Measurements from ENCODE around the gene STK40. TPM values are rescaled to one million over a fixed set of nuclear protein-coding genes. Genes with fewer than 3 reads are reported as not detected.
A peak's percentile ranks its signal among the peaks of the same experiment; 100 is the strongest.

The STK40 gene
- total RNA-seq, 2 experiments from 2014 or later: 75.2 to 76.8 TPM

DNA sequence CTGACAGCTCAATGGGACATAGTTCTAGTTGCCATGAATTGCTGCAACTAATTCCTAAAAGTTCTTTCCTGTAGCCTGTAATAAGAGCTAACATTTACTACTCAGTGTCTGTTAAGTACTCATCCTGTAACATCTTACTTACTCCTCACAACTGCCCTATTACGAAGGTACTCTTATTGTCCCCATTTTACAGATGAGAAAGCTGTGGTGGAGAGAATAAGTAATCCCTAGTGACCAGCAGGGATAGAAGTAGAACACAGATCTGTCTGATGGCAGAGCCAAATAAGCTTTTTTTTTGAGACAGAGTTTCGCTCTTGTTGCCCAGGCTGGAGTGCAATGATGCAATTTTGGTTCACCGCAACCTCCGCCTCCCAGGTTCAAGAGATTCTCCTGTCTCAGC, 3.1 kb downstream of the STK40 start:
- DNase-seq: no peak
- no peaks in the 10 kb centered on the region for H3K27me3 Mint-ChIP-seq
- no peak overlapping the region for H3K27ac Mint-ChIP-seq
- ChIA-PET POLR2A (no interaction called here), CTCF (interaction anchor here (1.9 to 7.2 kb wide), 2 partner anchors 10 to 15 kb away, joined by 6 to 66 read pairs; no protein-coding TSS in a partner anchor)
- H3K9me3 Mint-ChIP-seq: no peaks in the 10 kb centered on the region
- peaks cover 70% of the 10 kb centered on the region for H3K4me1 Mint-ChIP-seq
- no peak overlapping the region for H3K4me3 Mint-ChIP-seq
- H3K36me3 Mint-ChIP-seq (ENCODE audit: low read depth): peaks cover 32% of the 10 kb centered on the region

DNA sequence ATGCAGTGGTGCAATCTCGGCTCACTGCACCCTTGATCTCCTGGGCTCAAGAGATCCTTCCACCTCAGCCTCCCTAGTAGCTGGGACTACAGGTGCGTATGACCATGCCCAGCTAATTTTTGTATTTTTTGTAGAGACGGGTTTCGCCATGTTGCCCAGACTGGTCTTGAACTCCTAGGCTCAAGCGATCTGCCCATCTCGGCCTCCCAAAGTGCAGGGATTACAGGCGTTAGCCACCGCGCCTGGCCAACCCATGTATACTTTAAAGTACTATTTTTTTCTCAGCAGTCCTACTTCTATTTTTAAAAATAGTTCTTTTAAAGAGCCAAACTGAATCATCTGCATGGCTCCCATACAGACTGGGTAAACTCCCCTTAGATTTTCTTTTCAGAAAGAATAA, 3.5 kb downstream of the STK40 start:
- Mint-ChIP-seq H3K27me3 (no peaks in the 10 kb centered on the region), H3K9me3 (no peaks in the 10 kb centered on the region), H3K27ac (no peak overlapping the region), H3K4me1 (peaks cover 69% of the 10 kb centered on the region), H3K36me3 (ENCODE audit: low read depth) (peaks cover 33% of the 10 kb centered on the region), H3K4me3 (no peak overlapping the region)
- ChIA-PET CTCF (interaction anchor here (1.9 to 7.2 kb wide), 2 partner anchors 10 to 14 kb away, joined by 6 to 66 read pairs; no protein-coding TSS in a partner anchor), POLR2A (no interaction called here)
- DNase-seq: no peak

DNA sequence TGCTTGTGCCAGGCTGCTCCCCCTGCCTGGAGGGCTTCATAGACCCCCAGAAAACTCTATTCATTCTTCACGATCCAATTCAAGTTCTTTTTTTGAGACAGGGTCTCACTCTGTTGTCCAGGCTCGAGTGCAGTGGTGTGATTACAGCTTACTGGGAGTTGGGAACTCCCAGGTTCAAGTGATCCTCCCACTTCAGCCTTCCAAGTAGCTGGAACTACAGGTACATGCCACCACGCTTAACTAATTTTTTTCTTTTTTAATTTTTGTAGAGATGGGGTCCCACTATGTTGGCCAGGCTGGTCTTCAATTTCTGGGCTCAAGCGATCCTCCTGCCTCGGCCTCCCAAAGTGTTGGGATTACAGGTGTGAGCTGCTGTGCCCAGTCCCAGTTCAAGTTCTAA, 4.3 kb downstream of the STK40 start:
- no peak for DNase-seq
- peak overlapping the region; percentile 54 for H3K27ac Mint-ChIP-seq
- H3K9me3 Mint-ChIP-seq: no peaks in the 10 kb centered on the region
- H3K27me3 Mint-ChIP-seq: no peaks in the 10 kb centered on the region
- peaks cover 33% of the 10 kb centered on the region for H3K36me3 Mint-ChIP-seq (ENCODE audit: low read depth)
- H3K4me1 Mint-ChIP-seq: peaks cover 63% of the 10 kb centered on the region
- no peak overlapping the region for H3K4me3 Mint-ChIP-seq
- POLR2A ChIA-PET: no interaction called here
- CTCF ChIA-PET: interaction anchor here (0.6 to 1.9 kb wide), 3 partner anchors 9 to 192 kb away, joined by 3 to 6 read pairs (median 4); no protein-coding TSS in a partner anchor

- no peaks in the 10 kb centered on the region for H3K9me3 Mint-ChIP-seq
- H3K27me3 Mint-ChIP-seq: no peaks in the 10 kb centered on the region
- ChIA-PET CTCF (interaction anchor here (0.6 to 1.6 kb wide), 2 partner anchors 12 to 191 kb away, joined by 3 to 4 read pairs; no protein-coding TSS in a partner anchor), POLR2A (no interaction called here)
- H3K36me3 Mint-ChIP-seq (ENCODE audit: low read depth): peaks cover 39% of the 10 kb centered on the region
- H3K4me1 Mint-ChIP-seq: peaks cover 70% of the 10 kb centered on the region
- H3K4me3 Mint-ChIP-seq: no peak overlapping the region
- H3K27ac Mint-ChIP-seq: peak overlapping the region; percentile 54
- no peak for DNase-seq
Measured at GRCh38 chr1:36380782-36381181, 4.9 kb downstream of the STK40 start.

DNA sequence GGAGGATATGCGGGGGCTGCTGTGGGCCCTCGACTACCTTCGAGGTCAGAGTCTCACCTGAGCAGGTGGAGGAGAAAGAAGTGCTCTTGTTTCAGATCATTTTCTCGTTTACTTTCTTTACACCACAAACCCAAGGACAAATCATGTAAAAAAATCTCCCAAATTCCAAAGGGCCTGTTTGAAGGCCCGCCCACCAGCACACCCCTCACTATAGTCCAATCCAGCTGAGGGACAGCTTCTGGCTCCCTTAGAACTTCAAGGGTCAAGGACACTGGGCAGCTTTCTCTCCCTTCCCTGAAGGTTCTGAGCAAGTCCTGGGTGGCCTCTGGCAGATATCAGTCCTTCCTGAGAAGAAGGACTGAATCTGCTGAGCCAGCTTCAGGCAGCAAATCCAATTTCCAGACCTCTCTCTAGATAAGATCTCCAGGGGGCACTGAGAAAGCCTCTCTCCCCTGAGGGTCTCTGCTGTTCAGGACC, 5.5 kb downstream of the STK40 start:
- Mint-ChIP-seq H3K9me3 (no peaks in the 10 kb centered on the region), H3K4me3 (no peak overlapping the region), H3K36me3 (ENCODE audit: low read depth) (peaks cover 40% of the 10 kb centered on the region), H3K27ac (peak overlapping the region; percentile 40), H3K4me1 (peaks cover 74% of the 10 kb centered on the region), H3K27me3 (no peaks in the 10 kb centered on the region)
- ChIA-PET POLR2A (interaction anchor here (0.7 kb wide), 1 partner anchor 11 kb away, joined by 3 read pairs; no protein-coding TSS in a partner anchor), CTCF (interaction anchor here (1.6 kb wide), 1 partner anchor 12 kb away, joined by 4 read pairs; no protein-coding TSS in a partner anchor)
- DNase-seq: no peak

DNA sequence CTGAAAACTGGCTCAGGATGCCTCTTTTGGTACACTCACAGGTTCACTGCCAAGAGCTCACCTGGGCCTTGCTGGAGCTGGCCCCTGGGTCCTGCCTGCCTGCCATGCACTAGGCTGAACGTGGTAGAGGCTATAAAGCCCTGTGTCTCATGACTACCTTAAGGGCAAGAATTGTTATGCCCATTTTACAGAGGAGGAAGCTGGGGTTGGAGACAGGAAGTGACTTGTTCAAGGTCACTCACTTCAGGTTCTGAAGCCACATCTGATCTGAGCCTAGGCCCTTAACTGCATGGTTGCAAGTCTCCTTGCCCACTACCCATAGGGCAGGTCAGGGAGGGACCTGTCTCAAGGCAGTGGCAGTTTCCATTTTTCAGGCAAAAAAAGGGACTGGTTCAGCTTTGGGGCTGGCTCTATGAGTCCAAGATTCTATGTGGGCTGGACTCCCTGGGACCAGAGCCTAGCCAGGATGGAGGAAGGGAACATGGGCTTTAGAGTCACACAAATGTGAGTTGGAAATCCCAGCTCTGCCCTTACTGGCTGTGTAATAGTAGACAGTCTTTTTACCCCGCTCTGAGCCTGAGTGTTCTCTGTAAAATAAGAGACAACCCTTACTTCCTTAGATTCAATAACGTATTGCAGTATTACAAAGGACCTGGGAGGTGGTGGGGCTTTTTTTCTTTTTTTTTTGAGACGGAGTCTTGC, 7.8 kb downstream of the STK40 start:
- CTCF ChIA-PET: interaction anchor here (1.0 kb wide), 1 partner anchor 11 kb away, joined by 5 read pairs; no protein-coding TSS in a partner anchor
- no peak for DNase-seq
- peak overlapping the region; percentile 87 for H3K27ac Mint-ChIP-seq
- POLR2A ChIA-PET: interaction anchor here (1.1 to 2.4 kb wide), 4 partner anchors 11 to 86 kb away, joined by 4 to 9 read pairs (median 5); partner anchors contain the start of genes LSM10 and MRPS15
- no peaks in the 10 kb centered on the region for H3K9me3 Mint-ChIP-seq
- peaks cover 29% of the 10 kb centered on the region for H3K36me3 Mint-ChIP-seq (ENCODE audit: low read depth)
- H3K27me3 Mint-ChIP-seq: no peaks in the 10 kb centered on the region
- H3K4me3 Mint-ChIP-seq: peak overlapping the region; percentile 13
- peaks cover 77% of the 10 kb centered on the region for H3K4me1 Mint-ChIP-seq

DNA sequence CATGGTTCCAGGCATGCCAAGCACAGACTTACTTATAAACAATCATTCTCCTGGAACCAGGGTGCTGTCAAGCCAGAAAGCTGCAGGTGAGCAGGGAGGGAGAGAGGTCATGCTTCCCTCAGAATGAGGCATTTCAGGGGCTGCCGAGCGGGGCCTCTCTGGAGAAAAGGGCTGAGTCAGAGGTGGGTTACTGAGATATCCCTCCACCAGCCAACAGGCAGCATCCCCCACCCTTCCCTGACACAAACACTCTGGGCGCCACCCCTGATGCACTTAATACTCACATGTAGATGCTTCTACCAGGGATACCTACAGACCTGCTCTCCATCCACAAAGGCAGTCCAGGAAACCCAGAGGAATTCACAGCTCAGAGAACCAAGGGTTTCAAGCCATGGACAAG, 13.1 kb downstream of the STK40 start:
- CTCF ChIA-PET: interaction anchor here (0.6 to 1.1 kb wide), 2 partner anchors 10 to 11 kb away, joined by 3 to 6 read pairs; no protein-coding TSS in a partner anchor
- no peaks in the 10 kb centered on the region for H3K9me3 Mint-ChIP-seq

DNA sequence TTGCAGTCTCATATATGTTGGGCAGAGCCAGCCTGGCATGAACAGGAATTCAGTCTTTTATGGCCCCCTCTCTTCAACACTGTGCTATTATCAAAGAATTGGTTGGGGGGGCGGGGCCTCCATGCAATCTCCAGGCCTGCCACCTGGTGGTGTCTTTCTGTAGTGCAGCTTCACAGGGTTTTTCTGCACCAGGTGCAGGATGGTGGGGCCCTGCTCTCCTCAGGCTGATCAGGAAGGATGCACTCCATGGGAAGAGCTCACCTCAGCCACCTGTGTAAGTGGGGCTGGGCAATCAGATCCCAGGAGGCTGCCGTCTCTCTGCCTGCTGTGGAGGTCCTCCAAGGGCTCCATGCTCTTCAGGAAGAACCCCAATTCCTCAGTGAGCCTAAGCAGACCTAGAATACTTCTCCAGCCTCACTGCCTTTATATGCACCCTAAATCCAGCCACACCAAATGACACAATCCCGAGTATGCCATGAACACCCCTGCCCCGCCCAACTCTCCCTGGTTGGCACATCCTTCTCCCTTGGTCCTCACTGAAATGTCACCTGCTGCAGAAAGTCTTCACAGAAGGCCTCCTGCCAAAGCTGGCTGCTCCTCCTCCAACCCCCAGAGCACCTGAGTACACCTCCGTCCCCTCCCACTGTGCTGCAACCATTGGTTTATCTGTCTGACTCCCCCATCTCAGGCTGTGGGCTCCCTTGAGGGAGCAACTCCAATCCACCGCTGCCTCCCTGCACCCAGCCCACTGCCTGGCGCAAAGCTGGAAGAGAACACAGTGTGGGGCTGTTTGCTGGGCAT, 16.5 kb downstream of the STK40 start:
- H3K36me3 Mint-ChIP-seq (ENCODE audit: low read depth): peaks cover 33% of the 10 kb centered on the region
- H3K27ac Mint-ChIP-seq: peak overlapping the region; percentile 56
- DNase-seq: peak; percentile 86
- H3K9me3 Mint-ChIP-seq: no peaks in the 10 kb centered on the region
- no peak overlapping the region for H3K4me3 Mint-ChIP-seq
- no peaks in the 10 kb centered on the region for H3K27me3 Mint-ChIP-seq
- POLR2A ChIA-PET: interaction anchor here (1.0 to 5.8 kb wide), 8 partner anchors 10 to 84 kb away, joined by 3 to 57 read pairs (median 6); partner anchors contain the start of genes EVA1B, LSM10 and STK40
- H3K4me1 Mint-ChIP-seq: peaks cover 72% of the 10 kb centered on the region
- CTCF ChIA-PET: interaction anchor here (0.6 to 4.7 kb wide), 22 partner anchors 9 to 219 kb away, joined by 3 to 66 read pairs (median 4); partner anchors contain the start of genes LSM10, STK40, THRAP3 and TRAPPC3

More for the DNA sequence above, 13.1 kb downstream of the STK40 start:
- peaks cover 70% of the 10 kb centered on the region for H3K4me1 Mint-ChIP-seq
- peak overlapping the region; percentile 99 for H3K27ac Mint-ChIP-seq
- DNase-seq: no peak
- H3K4me3 Mint-ChIP-seq: no peak overlapping the region
- no peaks in the 10 kb centered on the region for H3K27me3 Mint-ChIP-seq
- H3K36me3 Mint-ChIP-seq (ENCODE audit: low read depth): peaks cover 24% of the 10 kb centered on the region
- POLR2A ChIA-PET: no interaction called here

- Mint-ChIP-seq H3K4me1 (peaks cover 57% of the 10 kb centered on the region), H3K27ac (peak overlapping the region; percentile 83), H3K4me3 (no peak overlapping the region), H3K9me3 (no peaks in the 10 kb centered on the region), H3K36me3 (ENCODE audit: low read depth) (peaks cover 36% of the 10 kb centered on the region), H3K27me3 (no peaks in the 10 kb centered on the region)
- CTCF ChIA-PET: interaction anchor here (0.8 to 4.7 kb wide), 22 partner anchors 8 to 268 kb away, joined by 3 to 66 read pairs (median 6); partner anchors contain the start of genes SH3D21, STK40, THRAP3 and TRAPPC3
- POLR2A ChIA-PET: interaction anchor here (1.1 to 5.8 kb wide), 7 partner anchors 9 to 144 kb away, joined by 3 to 57 read pairs (median 8); partner anchors contain the start of genes OSCP1, STK40 and THRAP3
- no peak for DNase-seq
Measured at GRCh38 chr1:36367798-36368197, 17.9 kb downstream of the STK40 start.

GRCh38 chr1:36367066-36367465, 18.7 kb downstream of the STK40 start:
- POLR2A ChIA-PET: interaction anchor here (0.8 to 5.8 kb wide), 11 partner anchors 10 to 143 kb away, joined by 3 to 57 read pairs (median 5); partner anchors contain the start of genes OSCP1, STK40 and THRAP3
- peaks cover 51% of the 10 kb centered on the region for H3K4me1 Mint-ChIP-seq
- peaks cover 37% of the 10 kb centered on the region for H3K36me3 Mint-ChIP-seq (ENCODE audit: low read depth)
- DNase-seq: peak; percentile 42
- H3K9me3 Mint-ChIP-seq: no peaks in the 10 kb centered on the region
- H3K27ac Mint-ChIP-seq: peak overlapping the region; percentile 83
- H3K27me3 Mint-ChIP-seq: no peaks in the 10 kb centered on the region
- H3K4me3 Mint-ChIP-seq: no peak overlapping the region
- CTCF ChIA-PET: interaction anchor here (0.7 to 4.7 kb wide), 21 partner anchors 11 to 267 kb away, joined by 3 to 66 read pairs (median 6); partner anchors contain the start of genes EVA1B, LSM10, SH3D21 and STK40

DNA sequence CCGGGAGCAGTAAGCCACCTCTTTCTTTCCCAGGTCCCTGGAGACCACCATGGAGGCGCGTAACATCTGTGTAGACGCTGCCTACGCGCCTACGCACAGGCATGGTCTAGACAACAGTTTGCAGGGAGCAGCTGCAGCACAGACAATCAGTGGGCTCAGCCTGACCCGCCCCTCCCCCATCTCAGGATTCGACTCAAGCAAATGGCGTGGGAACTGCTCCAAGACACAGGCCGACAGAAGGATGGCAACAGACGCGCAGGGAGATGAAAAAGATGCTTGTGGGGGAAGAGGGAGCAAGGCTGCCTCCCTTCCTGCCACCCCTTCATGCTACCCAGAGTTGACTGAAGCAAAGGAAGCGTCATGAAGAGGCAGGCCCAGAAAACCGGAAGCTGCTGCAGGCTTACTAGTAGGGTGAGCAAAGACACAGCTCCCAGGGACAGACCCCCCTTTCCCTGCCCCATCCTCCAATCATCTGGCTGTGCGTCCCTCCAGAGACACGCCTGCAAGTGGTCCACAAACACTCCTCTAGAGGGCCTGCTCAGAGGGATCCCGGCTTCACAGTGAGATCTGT, 19.5 kb downstream of the STK40 start:
- Mint-ChIP-seq H3K4me3 (no peak overlapping the region), H3K27ac (peak overlapping the region; percentile 83), H3K27me3 (no peaks in the 10 kb centered on the region), H3K36me3 (ENCODE audit: low read depth) (peaks cover 46% of the 10 kb centered on the region), H3K4me1 (peaks cover 50% of the 10 kb centered on the region), H3K9me3 (no peaks in the 10 kb centered on the region)
- ChIA-PET CTCF (interaction anchor here (0.8 to 4.7 kb wide), 17 partner anchors 12 to 227 kb away, joined by 3 to 66 read pairs (median 6); partner anchors contain the start of genes LSM10, SH3D21 and STK40), POLR2A (interaction anchor here (0.6 to 5.8 kb wide), 9 partner anchors 12 to 142 kb away, joined by 3 to 57 read pairs (median 5); partner anchors contain the start of genes OSCP1, STK40 and THRAP3)
- DNase-seq: peak; percentile 72

- Mint-ChIP-seq H3K36me3 (ENCODE audit: low read depth) (peaks cover 47% of the 10 kb centered on the region), H3K9me3 (no peaks in the 10 kb centered on the region), H3K27me3 (no peaks in the 10 kb centered on the region), H3K27ac (peak overlapping the region; percentile 55), H3K4me1 (peaks cover 53% of the 10 kb centered on the region), H3K4me3 (no peak overlapping the region)
- ChIA-PET CTCF (interaction anchor here (2.0 to 2.1 kb wide), 2 partner anchors 17 to 65 kb away, joined by 6 to 8 read pairs; no protein-coding TSS in a partner anchor), POLR2A (interaction anchor here (5.2 to 5.8 kb wide), 2 partner anchors 14 to 20 kb away, joined by 24 to 57 read pairs; partner anchors contain the start of gene STK40)
- DNase-seq: no peak
Measured at GRCh38 chr1:36365381-36365780, 20.3 kb downstream of the STK40 start.

Measured in activated CD4-positive, alpha-beta memory T cell treated with anti-CD3 and anti-CD28 coated beads, Interleukin-2, amount 10 ng/mL, durations not matched to agents 7 days and 5 days (primary cell).